GM23338 (cell line): ENCODE results near the gene MARCHF5. TPM values are rescaled to one million over a fixed set of nuclear protein-coding genes. Genes with fewer than 3 reads are reported as not detected.
"Not testable (repeated sequence)": the region's sequence is repeated elsewhere in the genome, so short reads cannot be mapped to it uniquely, and the experiment has no call there.

ENCODE experiments used
- ATAC-seq: fragments of 200-7000 bp; cut with Tn5 transposase; 3 replicates; pipeline ENCODE4 v1.9.1; 2020
- DNase-seq: peaks from one replicate; pipeline ENCODE4 v3.0.0-alpha.2; 2015; ENCODE audit warnings: low spot score
- H2AFZ ChIP-seq: fragments of 200-600 bp; sonication (generic); 2 replicates; pipeline ENCODE4 v1.8.0; 2016; ENCODE audit warnings: antibody characterized with exemption, mild to moderate bottlenecking, moderate library complexity
- H3F3A ChIP-seq: fragments of 200-600 bp; sonication (generic); replicated peaks from 2 replicates; pipeline ENCODE4 v1.8.0; 2017; ENCODE audit warnings: antibody characterized with exemption, mixed run types, low read depth
- H3K27ac ChIP-seq: fragments of 200-600 bp; sonication (generic); 2 replicates; pipeline ENCODE4 v1.6.1; 2016; ENCODE audit warnings: low read depth
- H3K27me3 ChIP-seq: fragments of 200-600 bp; sonication (generic); 2 replicates; pipeline ENCODE4 v1.8.0; 2016; ENCODE audit warnings: mild to moderate bottlenecking, mixed run types, moderate library complexity; ENCODE audit not compliant: insufficient read depth
- H3K36me3 ChIP-seq: fragments of 200-600 bp; sonication (generic); 2 replicates; pipeline ENCODE4 v1.8.0; 2016; ENCODE audit warnings: mild to moderate bottlenecking; ENCODE audit not compliant: insufficient read depth
- H3K4me1 ChIP-seq: fragments of 200-600 bp; sonication (generic); 2 replicates; pipeline ENCODE4 v1.8.0; 2016; ENCODE audit warnings: mild to moderate bottlenecking, moderate library complexity; ENCODE audit not compliant: insufficient read depth
- H3K4me2 ChIP-seq: fragments of 200-600 bp; sonication (generic); 2 replicates; pipeline ENCODE4 v1.7.1; 2017; ENCODE audit warnings: mixed run types
- H3K4me3 ChIP-seq: fragments of 200-600 bp; sonication (generic); 2 replicates; pipeline ENCODE4 v1.6.1; 2016; ENCODE audit warnings: mixed run types
- H3K79me2 ChIP-seq: fragments of 200-600 bp; sonication (generic); replicated peaks from 2 replicates; pipeline ENCODE4 v1.8.0; 2017; ENCODE audit warnings: mild to moderate bottlenecking; ENCODE audit not compliant: insufficient read depth
- H3K9me2 ChIP-seq: fragments of 200-600 bp; sonication (generic); 2 replicates; pipeline ENCODE4 v1.8.0; 2017; ENCODE audit not compliant: insufficient read depth
- H4K20me1 ChIP-seq: fragments of 200-600 bp; sonication (generic); replicated peaks from 2 replicates; pipeline ENCODE4 v1.8.0; 2017; ENCODE audit warnings: mild to moderate bottlenecking; ENCODE audit not compliant: insufficient read depth
- H3K27ac Mint-ChIP-seq: 2 replicates; pipeline ENCODE4 v1.8.0; 2020; ENCODE audit warnings: inconsistent platforms, mild to moderate bottlenecking, moderate library complexity, mixed read lengths
- H3K27me3 Mint-ChIP-seq: 3 replicates; pipeline ENCODE4 v1.8.0; 2022; ENCODE audit warnings: low read depth, mild to moderate bottlenecking, moderate library complexity, mixed read lengths, inconsistent platforms; ENCODE audit not compliant: insufficient read depth, poor library complexity
- H3K36me3 Mint-ChIP-seq: 3 replicates; pipeline ENCODE4 v1.8.0; 2021; ENCODE audit warnings: low read depth, mild to moderate bottlenecking, inconsistent platforms, moderate library complexity, mixed read lengths
- H3K4me1 Mint-ChIP-seq: 3 replicates; pipeline ENCODE4 v1.8.0; 2020; ENCODE audit warnings: mild to moderate bottlenecking, inconsistent platforms, mixed read lengths
- H3K4me3 Mint-ChIP-seq: 3 replicates; pipeline ENCODE4 v1.8.0; 2021; ENCODE audit warnings: moderate library complexity, mild to moderate bottlenecking, inconsistent platforms, mixed read lengths
- H3K9me3 Mint-ChIP-seq: 3 replicates; pipeline ENCODE4 v1.8.0; 2020; ENCODE audit warnings: moderate library complexity, mild to moderate bottlenecking, inconsistent platforms, mixed read lengths
- EZH2 ChIP-seq: fragments of 200-600 bp; sonication (generic); IDR thresholded peaks from one replicate; pipeline ENCODE4 v1.8.0; 2017; ENCODE audit warnings: antibody characterized with exemption, mild to moderate bottlenecking, low read depth; ENCODE audit not compliant: unreplicated experiment
- JUNB ChIP-seq: IDR thresholded peaks from one replicate; pipeline ENCODE4 v1.6.1; 2016; ENCODE audit warnings: antibody characterized with exemption; ENCODE audit not compliant: unreplicated experiment
- polyA plus RNA-seq: library from polyadenylated mRNA; unstranded; fragments of >200 nt; fragmentation: Nextera tagmentation; extraction: Ambion mirVana; gene quantifications from 2 replicates; pipeline ENCODE4 v1.2.1, GENCODE V29; 2016
- total RNA-seq: library from RNA; depleted of rRNA; stranded (reverse); fragments of >200 nt; shearing (Covaris generic); gene quantifications from 2 replicates; pipeline ENCODE4 v1.2.3, GENCODE V29; 2014
- TF ChIP-seq, protein P1 (sequence below): fragments of 250-450 bp; sonication (Bioruptor Pico); IDR thresholded peaks from 2 replicates; pipeline ENCODE4 v1.5.0; 2020; ENCODE audit warnings: mild to moderate bottlenecking, moderate library complexity
- TF ChIP-seq, protein P2 (sequence below): IDR thresholded peaks from 2 replicates; pipeline ENCODE4 v1.6.1; 2016; ENCODE audit warnings: antibody characterized with exemption

MARCHF5 gene
- total and polyA plus RNA-seq, 2 experiments from 2014 or later, result 12.9 to 14.2 TPM

DNA sequence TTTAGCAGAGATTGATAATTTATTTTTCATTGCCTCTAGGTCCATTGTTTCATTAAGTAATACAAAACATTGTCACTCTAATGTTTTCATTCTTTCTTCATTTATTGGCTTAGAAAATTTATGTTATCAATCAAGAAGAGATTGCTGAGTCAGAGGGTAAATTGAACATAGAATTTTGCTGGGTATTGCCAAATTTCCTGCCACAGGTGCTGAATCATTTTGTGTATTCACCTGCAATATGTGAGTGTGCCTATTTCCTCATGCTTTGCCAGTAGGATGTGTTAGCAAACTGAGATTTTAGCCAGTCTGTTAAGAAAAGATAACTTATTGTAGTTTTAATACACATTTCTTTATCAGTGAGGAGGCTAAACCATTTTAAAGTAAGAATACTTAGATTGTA is 38.0 kb downstream of the MARCHF5 start (continued):
- TF ChIP-seq, protein P1, sequence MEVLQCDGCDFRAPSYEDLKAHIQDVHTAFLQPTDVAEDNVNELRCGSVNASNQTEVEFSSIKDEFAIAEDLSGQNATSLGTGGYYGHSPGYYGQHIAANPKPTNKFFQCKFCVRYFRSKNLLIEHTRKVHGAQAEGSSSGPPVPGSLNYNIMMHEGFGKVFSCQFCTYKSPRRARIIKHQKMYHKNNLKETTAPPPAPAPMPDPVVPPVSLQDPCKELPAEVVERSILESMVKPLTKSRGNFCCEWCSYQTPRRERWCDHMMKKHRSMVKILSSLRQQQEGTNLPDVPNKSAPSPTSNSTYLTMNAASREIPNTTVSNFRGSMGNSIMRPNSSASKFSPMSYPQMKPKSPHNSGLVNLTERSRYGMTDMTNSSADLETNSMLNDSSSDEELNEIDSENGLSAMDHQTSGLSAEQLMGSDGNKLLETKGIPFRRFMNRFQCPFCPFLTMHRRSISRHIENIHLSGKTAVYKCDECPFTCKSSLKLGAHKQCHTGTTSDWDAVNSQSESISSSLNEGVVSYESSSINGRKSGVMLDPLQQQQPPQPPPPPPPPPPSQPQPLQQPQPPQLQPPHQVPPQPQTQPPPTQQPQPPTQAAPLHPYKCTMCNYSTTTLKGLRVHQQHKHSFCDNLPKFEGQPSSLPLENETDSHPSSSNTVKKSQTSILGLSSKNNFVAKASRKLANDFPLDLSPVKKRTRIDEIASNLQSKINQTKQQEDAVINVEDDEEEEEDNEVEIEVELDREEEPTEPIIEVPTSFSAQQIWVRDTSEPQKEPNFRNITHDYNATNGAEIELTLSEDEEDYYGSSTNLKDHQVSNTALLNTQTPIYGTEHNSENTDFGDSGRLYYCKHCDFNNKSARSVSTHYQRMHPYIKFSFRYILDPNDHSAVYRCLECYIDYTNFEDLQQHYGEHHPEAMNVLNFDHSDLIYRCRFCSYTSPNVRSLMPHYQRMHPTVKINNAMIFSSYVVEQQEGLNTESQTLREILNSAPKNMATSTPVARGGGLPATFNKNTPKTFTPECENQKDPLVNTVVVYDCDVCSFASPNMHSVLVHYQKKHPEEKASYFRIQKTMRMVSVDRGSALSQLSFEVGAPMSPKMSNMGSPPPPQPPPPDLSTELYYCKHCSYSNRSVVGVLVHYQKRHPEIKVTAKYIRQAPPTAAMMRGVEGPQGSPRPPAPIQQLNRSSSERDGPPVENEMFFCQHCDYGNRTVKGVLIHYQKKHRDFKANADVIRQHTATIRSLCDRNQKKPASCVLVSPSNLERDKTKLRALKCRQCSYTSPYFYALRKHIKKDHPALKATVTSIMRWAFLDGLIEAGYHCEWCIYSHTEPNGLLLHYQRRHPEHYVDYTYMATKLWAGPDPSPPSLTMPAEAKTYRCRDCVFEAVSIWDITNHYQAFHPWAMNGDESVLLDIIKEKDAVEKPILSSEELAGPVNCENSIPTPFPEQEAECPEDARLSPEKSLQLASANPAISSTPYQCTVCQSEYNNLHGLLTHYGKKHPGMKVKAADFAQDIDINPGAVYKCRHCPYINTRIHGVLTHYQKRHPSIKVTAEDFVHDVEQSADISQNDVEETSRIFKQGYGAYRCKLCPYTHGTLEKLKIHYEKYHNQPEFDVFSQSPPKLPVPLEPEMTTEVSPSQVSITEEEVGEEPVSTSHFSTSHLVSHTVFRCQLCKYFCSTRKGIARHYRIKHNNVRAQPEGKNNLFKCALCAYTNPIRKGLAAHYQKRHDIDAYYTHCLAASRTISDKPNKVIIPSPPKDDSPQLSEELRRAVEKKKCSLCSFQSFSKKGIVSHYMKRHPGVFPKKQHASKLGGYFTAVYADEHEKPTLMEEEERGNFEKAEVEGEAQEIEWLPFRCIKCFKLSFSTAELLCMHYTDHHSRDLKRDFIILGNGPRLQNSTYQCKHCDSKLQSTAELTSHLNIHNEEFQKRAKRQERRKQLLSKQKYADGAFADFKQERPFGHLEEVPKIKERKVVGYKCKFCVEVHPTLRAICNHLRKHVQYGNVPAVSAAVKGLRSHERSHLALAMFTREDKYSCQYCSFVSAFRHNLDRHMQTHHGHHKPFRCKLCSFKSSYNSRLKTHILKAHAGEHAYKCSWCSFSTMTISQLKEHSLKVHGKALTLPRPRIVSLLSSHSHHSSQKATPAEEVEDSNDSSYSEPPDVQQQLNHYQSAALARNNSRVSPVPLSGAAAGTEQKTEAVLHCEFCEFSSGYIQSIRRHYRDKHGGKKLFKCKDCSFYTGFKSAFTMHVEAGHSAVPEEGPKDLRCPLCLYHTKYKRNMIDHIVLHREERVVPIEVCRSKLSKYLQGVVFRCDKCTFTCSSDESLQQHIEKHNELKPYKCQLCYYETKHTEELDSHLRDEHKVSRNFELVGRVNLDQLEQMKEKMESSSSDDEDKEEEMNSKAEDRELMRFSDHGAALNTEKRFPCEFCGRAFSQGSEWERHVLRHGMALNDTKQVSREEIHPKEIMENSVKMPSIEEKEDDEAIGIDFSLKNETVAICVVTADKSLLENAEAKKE, result no peak
- no peak for TF ChIP-seq JUNB
- TF ChIP-seq EZH2, result no peak
- TF ChIP-seq, protein P2, sequence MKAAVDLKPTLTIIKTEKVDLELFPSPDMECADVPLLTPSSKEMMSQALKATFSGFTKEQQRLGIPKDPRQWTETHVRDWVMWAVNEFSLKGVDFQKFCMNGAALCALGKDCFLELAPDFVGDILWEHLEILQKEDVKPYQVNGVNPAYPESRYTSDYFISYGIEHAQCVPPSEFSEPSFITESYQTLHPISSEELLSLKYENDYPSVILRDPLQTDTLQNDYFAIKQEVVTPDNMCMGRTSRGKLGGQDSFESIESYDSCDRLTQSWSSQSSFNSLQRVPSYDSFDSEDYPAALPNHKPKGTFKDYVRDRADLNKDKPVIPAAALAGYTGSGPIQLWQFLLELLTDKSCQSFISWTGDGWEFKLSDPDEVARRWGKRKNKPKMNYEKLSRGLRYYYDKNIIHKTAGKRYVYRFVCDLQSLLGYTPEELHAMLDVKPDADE, result no peak

DNA sequence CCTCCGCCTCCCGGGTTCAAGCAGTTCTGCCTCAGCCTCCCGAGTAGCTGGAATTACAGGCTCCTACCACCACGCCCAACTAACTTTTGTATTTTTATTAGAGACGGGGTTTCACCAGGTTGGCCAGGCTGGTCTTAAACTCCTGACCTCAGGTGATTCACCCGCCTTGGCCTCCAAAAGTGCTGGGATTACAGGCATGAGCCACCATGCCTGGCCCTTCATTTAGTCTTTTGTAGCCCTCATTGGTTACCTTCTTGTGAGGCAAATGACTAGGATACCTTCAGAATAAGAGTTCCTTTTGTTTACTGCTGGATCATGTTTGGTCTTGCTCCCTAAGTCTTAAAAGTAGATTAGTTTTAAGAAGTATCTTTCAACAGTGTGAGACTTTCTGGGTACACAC is 39.0 kb downstream of the MARCHF5 start:
- not testable (repeated sequence) for H3K27me3 Mint-ChIP-seq, H3K4me2 ChIP-seq, H3F3A ChIP-seq, H3K27me3 ChIP-seq, H2AFZ ChIP-seq, H3K36me3 Mint-ChIP-seq, H3K9me2 ChIP-seq, H3K9me3 Mint-ChIP-seq, H3K4me3 ChIP-seq, H3K4me3 Mint-ChIP-seq, H4K20me1 ChIP-seq, H3K36me3 ChIP-seq
- ATAC-seq, result peak; percentile 86
- Mint-ChIP-seq H3K4me1 (peaks cover 55% of the 10 kb centered on the region), H3K27ac (peak overlapping the region; percentile 83)
- H3K4me1 ChIP-seq, result peaks cover 28% of the 10 kb centered on the region
- H3K27ac ChIP-seq, result peak overlapping the region; percentile 40; the same call in 1 of the 2 replicates
- DNase-seq, result peak; percentile 63
- peaks cover 43% of the 10 kb centered on the region for H3K79me2 ChIP-seq
